NT2/D1 (cell line): ENCODE results near the gene THEM4.
A peak's percentile ranks its signal among the peaks of the same experiment; 100 is the strongest.
"Not testable (repeated sequence)": the region's sequence is repeated elsewhere in the genome, so short reads cannot be mapped to it uniquely, and the experiment has no call there.

Source experiments
- DNase-seq: peaks from one replicate; pipeline ENCODE4 v3.0.0-alpha.2; 2011; ENCODE audit warnings: low read depth, low spot score
- H3K27me3 ChIP-seq: 2 replicates; pipeline ENCODE4 v1.6.0; 2011; ENCODE audit warnings: mild to moderate bottlenecking; ENCODE audit not compliant: insufficient read length, insufficient read depth
- H3K36me3 ChIP-seq: 2 replicates; pipeline ENCODE4 v1.6.1; 2011; ENCODE audit warnings: mild to moderate bottlenecking, low read length, mixed read lengths; ENCODE audit not compliant: insufficient read depth, insufficient read length
- H3K4me1 ChIP-seq: 2 replicates; pipeline ENCODE4 v1.5.1; 2011; ENCODE audit not compliant: insufficient read depth, insufficient read length
- H3K4me3 ChIP-seq: 2 replicates; pipeline ENCODE4 v1.5.1; 2011; ENCODE audit warnings: low read depth; ENCODE audit not compliant: insufficient read length
- H3K9ac ChIP-seq: 2 replicates; pipeline ENCODE4 v1.6.0; 2011; ENCODE audit warnings: low read depth; ENCODE audit not compliant: insufficient read length
- H3K9me3 ChIP-seq: 2 replicates; pipeline ENCODE4 v1.5.1; 2011; ENCODE audit warnings: mild to moderate bottlenecking, low read length; ENCODE audit not compliant: insufficient read depth
- SUZ12 ChIP-seq: IDR thresholded peaks from 2 replicates; pipeline ENCODE4 v1.6.1; 2011; ENCODE audit not compliant: insufficient read length, insufficient read depth; ENCODE audit errors: extremely low read depth
- YY1 ChIP-seq: IDR thresholded peaks from 2 replicates; pipeline ENCODE4 v1.6.1; 2011; ENCODE audit not compliant: insufficient read length, insufficient read depth
- ZNF274 ChIP-seq: IDR thresholded peaks from 2 replicates; pipeline ENCODE4 v1.6.1; 2011; ENCODE audit warnings: mild to moderate bottlenecking, low read depth, low read length

THEM4 gene

GRCh38 chr1:151864411-151864810 lies 44.9 kb downstream of the THEM4 start:
- H3K4me1 ChIP-seq = peaks cover 26% of the 10 kb centered on the region
- no peaks in the 10 kb centered on the region for H3K36me3 ChIP-seq
- TF ChIP-seq ZNF274 = no peak
- TF ChIP-seq YY1 = no peak
- no peak for TF ChIP-seq SUZ12
- no peak for DNase-seq
- H3K4me3 ChIP-seq = no peak overlapping the region
- no peaks in the 10 kb centered on the region for H3K9me3 ChIP-seq
- no peak overlapping the region for H3K9ac ChIP-seq
- peaks cover 21% of the 10 kb centered on the region for H3K27me3 ChIP-seq

GRCh38 chr1:151862604-151863003 lies 46.7 kb downstream of the THEM4 start:
- Histone ChIP-seq H3K4me1 (peaks cover 38% of the 10 kb centered on the region), H3K4me3 (no peak overlapping the region), H3K9ac (no peak overlapping the region), H3K9me3 (no peaks in the 10 kb centered on the region), H3K36me3 (no peaks in the 10 kb centered on the region), H3K27me3 (peaks cover 31% of the 10 kb centered on the region)
- DNase-seq = no peak
- TF ChIP-seq SUZ12 (no peak), ZNF274 (no peak), YY1 (no peak)

GRCh38 chr1:151860504-151861187 lies 48.7 kb downstream of the THEM4 start:
- Histone ChIP-seq H3K4me1 (peaks cover 40% of the 10 kb centered on the region), H3K27me3 (peaks cover 31% of the 10 kb centered on the region), H3K9ac (peak overlapping the region; percentile 43), H3K9me3 (no peaks in the 10 kb centered on the region), H3K36me3 (no peaks in the 10 kb centered on the region), H3K4me3 (peak overlapping the region; percentile 4)
- DNase-seq = peak; percentile 93
- TF ChIP-seq SUZ12 (no peak), ZNF274 (no peak), YY1 (no peak)

DNA sequence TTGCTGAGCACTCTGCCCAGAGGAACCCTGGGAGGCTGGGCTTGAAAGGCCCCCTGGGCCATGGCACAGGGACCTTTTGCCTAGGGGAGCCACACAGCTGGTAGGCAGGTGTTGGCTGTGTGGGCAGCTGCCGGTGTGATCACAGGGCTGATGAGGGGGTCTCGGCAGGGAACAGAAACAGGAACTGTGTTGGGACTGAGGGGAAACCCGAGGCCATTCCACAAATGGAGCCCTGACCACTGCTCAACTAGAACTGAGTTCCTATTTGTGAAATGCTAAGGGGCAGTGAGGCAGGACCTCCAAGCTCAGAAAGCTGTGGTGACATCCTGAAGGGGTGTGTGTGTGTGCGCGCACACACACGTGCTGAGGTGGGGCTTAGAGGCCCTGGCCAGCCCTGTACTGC lies 49.4 kb downstream of the THEM4 start:
- TF ChIP-seq SUZ12 (no peak), YY1 (no peak)
- H3K4me1 ChIP-seq = peaks cover 38% of the 10 kb centered on the region
- peaks cover 30% of the 10 kb centered on the region for H3K27me3 ChIP-seq
- no peak for DNase-seq
- H3K9ac ChIP-seq = peak overlapping the region; percentile 45
- no peaks in the 10 kb centered on the region for H3K9me3 ChIP-seq
- H3K4me3 ChIP-seq = peak overlapping the region; percentile 12
- no peaks in the 10 kb centered on the region for H3K36me3 ChIP-seq

DNA sequence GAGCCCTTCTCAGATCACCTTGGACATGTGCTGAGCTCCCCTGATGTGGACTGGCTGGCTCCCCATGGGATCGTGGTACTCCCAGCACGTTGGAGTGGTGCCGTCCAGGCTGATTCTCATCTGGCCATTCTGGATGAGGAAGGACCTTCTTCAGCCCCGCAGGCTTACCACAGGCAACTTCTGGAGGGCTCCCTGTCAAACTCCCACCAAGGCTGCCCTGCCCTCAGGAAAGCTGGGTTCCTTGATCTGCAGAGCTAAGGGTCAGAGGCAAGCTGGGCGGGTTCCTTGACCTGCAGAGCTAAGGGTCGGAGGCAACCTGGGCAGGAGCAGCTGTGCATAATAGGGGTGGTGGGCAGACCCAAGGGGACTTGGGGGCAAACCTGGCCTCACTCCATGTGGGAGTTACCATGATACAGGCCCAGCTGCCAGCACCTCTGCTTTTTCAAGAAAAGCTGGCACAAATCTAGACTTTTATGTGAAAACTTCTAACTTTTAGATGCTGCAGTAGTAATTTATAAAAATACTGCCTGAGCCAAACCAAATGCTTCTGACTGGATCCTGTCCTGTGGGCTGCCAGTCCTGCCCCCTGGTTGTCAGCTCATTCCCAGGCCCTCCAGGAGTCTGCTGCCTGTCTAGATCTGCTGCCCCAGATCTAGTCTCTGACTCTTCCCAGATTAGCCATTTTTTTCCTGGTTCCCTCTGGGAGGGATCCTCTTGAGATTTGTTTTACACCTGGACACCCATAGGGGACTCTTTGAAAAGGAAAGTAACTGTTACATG lies 50.2 kb downstream of the THEM4 start:
- TF ChIP-seq ZNF274 = no peak
- no peak for TF ChIP-seq YY1
- TF ChIP-seq SUZ12 = no peak
- H3K27me3 ChIP-seq = peaks cover 28% of the 10 kb centered on the region
- DNase-seq = no peak
- no peak overlapping the region for H3K9ac ChIP-seq
- peaks cover 34% of the 10 kb centered on the region for H3K4me1 ChIP-seq
- no peak overlapping the region for H3K4me3 ChIP-seq
- H3K9me3 ChIP-seq = no peaks in the 10 kb centered on the region
- no peaks in the 10 kb centered on the region for H3K36me3 ChIP-seq

- DNase-seq = no peak
- Histone ChIP-seq H3K4me1 (peaks cover 34% of the 10 kb centered on the region), H3K9me3 (no peaks in the 10 kb centered on the region), H3K9ac (no peak overlapping the region), H3K4me3 (no peak overlapping the region), H3K27me3 (peaks cover 28% of the 10 kb centered on the region), H3K36me3 (no peaks in the 10 kb centered on the region)
- no peak for TF ChIP-seq YY1
- no peak for TF ChIP-seq SUZ12
- TF ChIP-seq ZNF274 = no peak
Measured at GRCh38 chr1:151858030-151858746, 51.1 kb downstream of the THEM4 start.

DNA sequence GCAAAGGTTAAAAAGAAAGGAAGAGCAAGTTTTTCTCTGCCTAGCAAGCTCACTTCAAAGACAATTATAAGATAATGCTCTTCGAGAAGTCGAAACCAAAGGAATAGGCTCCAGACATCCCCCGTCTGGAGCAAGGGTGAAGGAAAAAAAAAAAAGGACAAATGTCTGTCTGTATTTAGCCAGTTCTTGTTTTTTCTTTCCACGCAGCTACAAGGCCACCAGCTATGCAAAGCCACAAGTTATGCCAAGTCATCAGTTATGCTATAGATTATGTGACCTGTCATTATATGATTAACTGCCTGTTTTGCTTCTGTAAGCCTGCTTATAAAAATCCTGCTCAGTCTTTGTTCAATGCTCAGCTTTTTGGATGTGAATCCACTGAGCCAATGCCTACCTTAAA lies 53.4 kb downstream of the THEM4 start:
- Histone ChIP-seq H3K4me1 (peaks cover 31% of the 10 kb centered on the region), H3K9me3 (no peaks in the 10 kb centered on the region), H3K9ac (no peak overlapping the region), H3K4me3 (no peak overlapping the region), H3K27me3 (peaks cover 18% of the 10 kb centered on the region), H3K36me3 (no peaks in the 10 kb centered on the region)
- TF ChIP-seq ZNF274 = no peak
- no peak for DNase-seq

- DNase-seq, H3K9ac ChIP-seq, H3K4me3 ChIP-seq, H3K9me3 ChIP-seq, H3K36me3 ChIP-seq: not testable (repeated sequence)
- peaks cover 18% of the 10 kb centered on the region for H3K27me3 ChIP-seq
- peaks cover 29% of the 10 kb centered on the region for H3K4me1 ChIP-seq
Measured at GRCh38 chr1:151855516-151855915, 53.8 kb downstream of the THEM4 start.
